ENCODE measurements around the gene SOAT2.
"Not testable (repeated sequence)": the region's sequence is repeated elsewhere in the genome, so short reads cannot be mapped to it uniquely, and the experiment has no call there.

The SOAT2 gene

DNA sequence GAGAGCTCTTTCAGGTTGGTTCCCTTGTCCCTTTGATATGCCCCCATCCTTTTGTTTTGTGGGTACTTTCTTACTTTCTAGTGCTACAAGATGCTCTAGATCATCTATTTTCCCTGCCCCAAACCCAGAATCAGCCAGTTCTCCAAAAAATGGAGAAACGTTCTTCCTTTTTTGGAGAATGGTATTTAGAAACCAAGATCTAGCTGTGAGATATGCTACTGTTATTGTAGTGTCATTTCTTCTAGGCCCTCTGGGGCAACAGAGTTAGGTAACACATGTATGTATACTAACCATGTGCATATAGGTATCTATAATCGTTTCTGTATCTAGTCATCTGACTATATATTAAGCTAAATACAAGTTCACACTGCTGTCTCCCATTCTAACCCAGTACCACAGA lies 12.7 kb upstream of the SOAT2 start:
- DNase-seq, result no peak

GRCh38 chr12:53091756-53092155 lies 11.5 kb upstream of the SOAT2 start:
- DNase-seq, result no peak

DNA sequence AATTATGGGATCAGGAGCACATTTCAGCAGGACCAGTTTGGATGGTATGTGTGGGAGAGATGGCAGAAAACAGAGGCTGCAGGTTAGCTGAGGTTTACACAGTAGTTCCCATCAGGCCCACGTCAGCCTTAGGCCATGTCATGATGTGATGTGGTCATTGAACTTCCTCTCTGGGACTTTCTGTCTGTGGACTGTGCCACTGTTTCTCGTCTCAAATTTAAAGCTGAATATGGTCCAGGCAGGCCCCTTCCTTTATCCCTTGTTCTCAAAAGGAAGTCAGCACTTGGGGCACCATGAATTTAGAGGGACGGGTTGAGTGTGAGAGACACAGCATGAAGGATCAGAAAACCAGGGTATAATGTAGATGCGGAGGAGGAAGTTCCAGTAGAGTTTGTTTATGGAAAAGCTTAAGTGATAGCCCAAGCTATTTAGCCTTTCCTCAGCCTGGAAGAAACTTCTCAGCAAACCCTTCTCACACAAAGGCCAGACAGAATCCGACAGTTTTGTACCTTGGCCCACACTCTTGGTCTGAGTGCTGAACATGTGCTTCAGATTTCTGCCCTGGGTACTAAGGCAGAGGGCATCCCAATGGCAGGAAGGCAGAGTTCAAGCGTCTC lies 9.4 kb upstream of the SOAT2 start:
- DNase-seq, result no peak

- DNase-seq, result no peak
Observed at GRCh38 chr12:53094394-53094787, 8.9 kb upstream of the SOAT2 start.

DNA sequence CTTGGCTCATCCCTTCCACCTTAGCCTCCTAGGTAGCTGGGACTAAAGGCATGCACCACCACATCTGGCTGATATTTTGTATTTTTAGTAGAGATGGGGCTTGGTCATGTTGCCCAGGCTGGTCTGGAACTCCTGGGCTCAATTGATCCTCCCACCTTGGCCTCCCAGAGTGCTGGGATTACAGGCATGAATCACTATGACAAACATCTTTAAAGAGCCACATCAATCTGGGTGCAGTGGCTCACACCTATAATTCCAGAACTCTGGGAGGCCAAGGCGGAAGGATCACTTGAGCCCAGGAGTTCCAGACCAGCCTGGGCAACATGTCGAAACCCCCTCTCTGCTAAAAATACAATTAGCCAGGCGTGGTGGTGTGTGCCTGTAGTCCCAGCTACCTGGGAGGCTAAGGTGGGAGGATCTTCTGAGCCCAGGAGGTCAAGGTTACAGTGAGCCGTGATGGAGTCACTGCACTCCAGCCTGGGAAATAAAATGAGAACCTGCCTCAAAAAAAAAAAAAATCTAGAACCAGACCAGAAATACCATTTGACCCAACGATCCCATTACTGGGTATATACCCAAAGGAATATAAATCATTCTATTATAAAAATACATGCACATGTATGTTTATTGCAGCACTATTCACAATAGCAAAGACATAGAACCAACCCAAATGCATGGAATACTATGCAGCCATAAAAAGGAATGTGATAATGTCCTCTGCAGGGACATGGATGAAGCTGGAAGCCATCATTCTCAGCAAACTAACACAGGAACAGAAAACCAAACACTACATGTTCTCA lies 8.3 kb upstream of the SOAT2 start:
- DNase-seq, result not testable (repeated sequence)

- DNase-seq, result not testable (repeated sequence)
Observed at GRCh38 chr12:53095596-53095895, 7.7 kb upstream of the SOAT2 start.

DNA sequence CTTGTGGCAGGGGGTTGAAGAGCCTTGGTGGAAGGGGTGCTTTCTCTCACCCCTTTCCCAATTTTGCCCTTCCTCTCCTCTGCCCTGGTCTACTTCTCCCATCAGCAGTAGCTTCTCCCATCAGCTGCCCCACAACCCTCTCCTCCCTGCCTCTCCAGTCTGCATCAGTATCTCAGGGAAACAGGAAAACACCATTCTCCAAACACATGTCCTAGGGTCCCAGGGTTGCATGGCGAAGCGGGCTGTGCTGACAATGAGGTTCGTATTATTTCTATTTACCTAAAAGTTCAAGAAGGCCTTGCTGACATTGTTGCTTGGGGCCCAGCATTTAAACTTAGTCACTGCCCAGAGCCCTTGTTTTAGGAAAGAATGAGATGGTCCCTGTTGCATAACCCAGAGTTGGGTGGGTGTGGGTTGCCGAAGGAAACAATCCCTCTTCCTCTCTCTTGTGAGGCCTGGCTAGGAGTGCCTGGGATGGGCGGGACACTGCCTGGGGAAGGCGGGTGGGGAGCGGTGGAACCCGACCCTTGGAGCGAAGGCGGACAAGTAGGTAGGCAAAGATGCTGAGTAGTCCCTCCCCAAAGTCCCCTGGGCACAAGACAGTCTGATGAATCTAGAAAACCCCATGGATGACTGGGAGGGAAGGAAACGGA lies 7.1 kb upstream of the SOAT2 start:
- no peak for DNase-seq

- no peak for DNase-seq
Observed at GRCh38 chr12:53096759-53097158, 6.5 kb upstream of the SOAT2 start.

- no peak for DNase-seq
Observed at GRCh38 chr12:53097207-53097563, 6.1 kb upstream of the SOAT2 start.

GRCh38 chr12:53097564-53098353 lies 5.5 kb upstream of the SOAT2 start, which contains the start of gene IGFBP6:
TSS of gene IGFBP6 (plus strand) at chr12:53097667. CDS start at chr12:53097718, 51 bp downstream.
- DNase-seq, result peak in 1 of 2 experiments; percentile 24

DNA sequence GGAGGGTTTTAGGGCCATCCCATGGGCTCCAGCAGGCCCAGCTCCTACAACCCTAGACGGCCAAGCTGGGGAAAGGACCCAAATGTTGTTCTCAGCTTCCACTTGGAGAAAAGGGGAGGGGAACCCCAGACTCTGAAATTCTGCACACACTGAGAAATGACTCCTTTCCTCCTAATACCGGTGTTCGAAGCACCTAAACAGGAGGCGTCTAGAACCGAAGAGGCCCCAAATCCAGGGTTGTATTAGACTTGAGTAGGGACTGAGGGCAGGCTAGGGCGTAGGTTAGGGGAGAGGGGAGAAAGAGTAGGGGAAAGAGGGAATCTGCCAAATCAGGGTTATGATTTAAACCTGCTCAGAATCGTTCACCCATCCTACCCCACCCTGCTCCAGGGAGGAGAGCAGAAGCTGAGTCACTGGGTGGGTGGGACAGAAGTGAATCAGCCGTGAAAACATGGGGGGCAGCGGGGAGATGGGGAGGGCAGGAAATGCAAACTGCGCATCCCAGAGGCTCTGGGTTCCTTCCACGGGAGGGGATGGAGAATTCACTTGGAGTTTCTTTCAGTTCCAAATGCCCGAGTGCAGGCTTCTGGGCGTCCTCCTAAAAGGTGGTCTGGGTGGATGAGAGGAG lies 4.8 kb upstream of the SOAT2 start:
- DNase-seq, result no peak

DNA sequence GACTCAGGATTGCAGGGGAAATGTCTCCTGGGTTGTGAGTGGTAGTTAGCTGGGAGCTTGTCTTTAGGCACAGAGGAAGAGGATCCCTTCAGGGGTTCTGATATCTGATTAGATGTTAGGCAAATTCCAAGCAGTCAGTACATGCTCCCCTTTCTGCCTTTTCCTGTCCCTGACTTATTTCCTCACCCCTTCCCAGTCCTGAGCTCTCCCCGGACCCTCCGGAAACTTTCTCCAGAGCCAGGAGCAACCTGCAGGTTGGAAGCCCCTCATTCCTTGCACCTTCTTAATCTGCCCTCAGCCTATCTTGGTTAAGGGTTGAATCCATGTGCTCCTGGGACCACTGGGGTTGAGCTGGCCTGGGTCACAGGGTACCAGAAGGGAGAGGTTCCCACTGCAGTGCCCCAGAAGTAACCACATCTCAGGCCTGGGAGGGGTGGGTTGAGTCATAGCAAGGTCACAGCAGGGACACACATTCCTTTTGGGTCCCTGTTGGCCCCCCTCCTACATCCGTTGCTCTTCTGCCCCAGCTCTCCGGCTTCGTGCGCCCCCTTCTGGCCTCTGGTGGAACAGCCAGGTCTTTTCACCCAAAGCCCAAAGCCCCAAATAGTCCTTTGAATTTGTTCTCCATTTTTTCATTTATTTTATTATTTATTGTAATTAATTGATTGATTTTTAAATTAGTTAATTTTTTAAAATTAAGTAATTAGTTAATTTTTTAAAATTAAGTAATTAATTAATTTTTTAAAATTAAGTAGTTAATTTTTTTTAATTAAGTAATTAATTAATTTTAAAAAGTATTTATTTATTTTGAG lies 4.0 kb upstream of the SOAT2 start:
- peak; percentile 47 to 74 for DNase-seq

DNA sequence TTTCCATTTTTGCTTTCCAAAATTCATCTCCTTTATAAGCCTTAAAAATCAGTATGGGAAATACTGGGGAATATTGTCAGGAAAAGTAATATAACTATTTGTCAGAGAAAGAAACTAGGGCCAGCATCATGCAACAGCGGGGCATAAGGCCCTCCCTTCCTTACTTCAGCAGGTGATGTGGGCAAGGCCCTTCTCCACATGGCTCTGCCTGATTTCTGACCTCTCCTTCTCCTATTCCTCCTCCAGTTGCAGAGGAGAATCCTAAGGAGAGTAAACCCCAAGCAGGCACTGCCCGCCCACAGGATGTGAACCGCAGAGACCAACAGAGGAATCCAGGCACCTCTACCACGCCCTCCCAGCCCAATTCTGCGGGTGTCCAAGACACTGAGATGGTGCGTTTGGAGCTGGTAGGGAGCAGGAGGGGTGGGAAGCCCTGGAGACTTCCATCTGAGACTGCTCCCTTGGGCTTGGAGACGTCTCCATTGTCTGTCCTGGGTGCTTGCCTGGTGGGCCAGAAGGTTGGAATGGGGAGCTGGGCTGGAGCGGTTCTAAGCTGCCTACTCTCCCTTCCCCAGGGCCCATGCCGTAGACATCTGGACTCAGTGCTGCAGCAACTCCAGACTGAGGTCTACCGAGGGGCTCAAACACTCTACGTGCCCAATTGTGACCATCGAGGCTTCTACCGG lies 2.7 kb upstream of the SOAT2 start:
- no peak for DNase-seq

DNA sequence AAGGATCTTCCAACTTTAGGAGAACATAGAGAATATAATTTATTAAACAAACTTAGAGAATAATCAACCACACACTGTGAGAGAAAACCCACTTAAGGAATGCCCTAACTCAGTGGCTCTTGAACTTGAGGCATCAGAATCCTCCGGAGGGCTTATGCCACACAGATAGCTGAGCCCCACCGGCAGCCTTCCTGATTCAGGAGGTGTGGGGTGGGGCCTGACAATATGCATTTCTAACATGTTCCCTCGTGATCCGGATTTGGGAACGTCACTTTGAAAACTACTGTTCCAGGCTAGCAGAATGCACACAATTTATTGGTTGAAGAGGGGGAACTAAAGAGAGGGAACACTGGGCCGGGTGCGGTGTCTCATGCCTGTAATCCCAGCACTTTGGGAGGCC lies 2.0 kb upstream of the SOAT2 start:
- DNase-seq, result no peak

- no peak for DNase-seq
Observed at GRCh38 chr12:53101931-53102781, 1.1 kb upstream of the SOAT2 start.

DNA sequence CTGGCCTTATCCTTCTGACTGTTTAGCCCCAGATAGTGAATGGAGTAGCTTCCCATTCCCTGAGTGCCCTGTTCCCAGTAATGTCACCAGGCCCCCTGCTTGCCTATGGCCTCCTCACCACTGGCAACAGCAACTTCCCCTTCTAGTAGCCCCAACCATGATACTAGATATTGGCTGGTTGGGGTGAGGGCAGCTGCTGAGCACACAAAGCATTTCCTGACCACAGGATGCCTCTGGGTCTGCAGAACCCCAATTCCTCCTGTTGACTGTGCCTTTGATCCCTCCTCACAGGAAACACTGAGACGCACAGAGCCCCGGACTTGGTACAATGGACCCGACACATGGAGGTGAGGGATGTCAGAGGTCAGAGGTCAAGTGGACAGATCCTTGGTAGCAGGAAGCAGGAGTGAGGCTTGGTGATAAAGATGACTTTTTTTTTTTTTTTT lies 597 bp downstream of the SOAT2 start:
- DNase-seq, result no peak

DNA sequence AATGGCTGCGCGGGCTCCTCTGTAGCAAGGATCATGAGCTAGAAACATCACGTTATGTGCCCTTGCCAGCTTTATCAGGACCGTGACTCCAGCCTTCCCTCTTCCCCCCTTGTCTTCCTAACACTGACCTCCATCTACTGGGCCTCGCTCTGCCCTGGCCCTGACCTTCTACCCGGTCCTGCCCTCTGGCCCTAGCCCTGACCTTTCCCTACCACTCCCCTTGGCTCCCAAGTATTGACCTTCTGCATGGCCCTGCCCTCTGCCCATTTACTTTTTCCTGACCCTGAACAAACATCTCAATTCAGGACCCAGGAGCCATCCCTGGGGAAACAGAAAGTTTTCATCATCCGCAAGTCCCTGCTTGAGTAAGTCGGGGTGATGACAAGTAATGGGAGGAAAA lies 2.0 kb downstream of the SOAT2 start:
- DNase-seq, result no peak

DNA sequence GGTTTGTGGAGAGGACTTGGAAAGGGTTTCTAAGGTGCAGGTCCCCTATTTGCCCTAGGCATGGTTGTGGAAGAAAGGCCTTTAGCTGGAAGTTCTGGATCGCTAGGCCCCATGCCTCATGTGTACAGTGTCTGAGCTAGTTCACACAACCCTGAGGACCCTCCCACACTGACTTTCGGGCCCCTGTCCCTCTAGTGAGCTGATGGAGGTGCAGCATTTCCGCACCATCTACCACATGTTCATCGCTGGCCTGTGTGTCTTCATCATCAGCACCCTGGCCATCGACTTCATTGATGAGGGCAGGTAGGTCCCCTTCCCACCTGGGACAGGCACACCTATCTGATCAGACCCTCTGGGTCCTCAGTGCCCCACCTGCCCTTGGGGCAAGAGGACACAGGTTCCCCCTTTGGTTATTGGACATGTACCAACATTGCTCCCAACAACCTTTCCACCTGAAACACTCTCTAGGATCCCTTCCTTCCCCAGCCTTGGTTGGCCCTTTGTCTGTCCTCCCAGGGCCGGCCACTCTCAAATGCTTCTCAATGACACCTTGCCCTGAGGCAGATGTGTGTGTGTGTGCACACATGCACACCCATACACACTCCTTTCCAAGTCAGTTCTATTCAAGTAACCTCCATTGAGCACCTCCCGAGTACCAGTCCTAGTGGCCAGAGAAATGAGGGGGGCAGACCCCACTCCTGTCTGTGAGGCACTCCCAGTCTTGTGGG lies 2.6 kb downstream of the SOAT2 start:
- no peak for DNase-seq

- no peak for DNase-seq
Observed at GRCh38 chr12:53107122-53107521, 3.8 kb downstream of the SOAT2 start.

- not testable (repeated sequence) for DNase-seq
Observed at GRCh38 chr12:53112431-53112830, 9.1 kb downstream of the SOAT2 start.

All from NCI-H446 (cell line).